ENCODE measurements around the gene IL22.

- TF ChIP-seq CTCF (IDR thresholded peaks at IDR 0.05 in 2 of 3, conservative IDR thresholded peaks at IDR 0.05 in 1 of 3; ENCODE audit: borderline replicate concordance in 1 of 3, insufficient read depth in 1 of 3, low read depth in 2 of 3, low read length in 2 of 3), result no peak
- no peak for TF ChIP-seq ZNF274 (IDR thresholded peaks at IDR 0.05; ENCODE audit: low read depth, low read length)
- no peak for TF ChIP-seq SP1 (IDR thresholded peaks at IDR 0.05; ENCODE audit: low read depth)
- TF ChIP-seq RAD21 (IDR thresholded peaks at IDR 0.05; ENCODE audit: low read depth), result no peak
- TF ChIP-seq ATF3 (IDR thresholded peaks at IDR 0.05), result no peak
- TF ChIP-seq ZFX (IDR thresholded peaks at IDR 0.05), result no peak
Observed at GRCh38 chr12:68286396-68286795, 33.0 kb upstream of the IL22 start.
